Kidney epithelial cell (primary cell): ENCODE data around the gene MYOCD. TPM values are rescaled to one million over a fixed set of nuclear protein-coding genes. Genes with fewer than 3 reads are reported as not detected.

Source experiments
- DNase-seq: peaks from one replicate; pipeline ENCODE4 v3.0.0-alpha.2; 2010; ENCODE audit warnings: low read depth
- H3K27me3 ChIP-seq: 2 replicates; pipeline ENCODE4 v1.6.0; 2011; ENCODE audit warnings: low read length; ENCODE audit not compliant: control insufficient read depth, insufficient read depth
- H3K36me3 ChIP-seq: 2 replicates; pipeline ENCODE4 v1.5.1; 2011; ENCODE audit warnings: low read length; ENCODE audit not compliant: control insufficient read depth, insufficient read depth
- H3K4me3 ChIP-seq: 2 replicates; pipeline ENCODE4 v1.5.1; 2011; ENCODE audit warnings: low read depth, mild to moderate bottlenecking, control low read depth, low read length
- total RNA-seq: library from RNA; depleted of rRNA; stranded (reverse); fragments of >200 nt; gene quantifications from 2 replicates; pipeline ENCODE4 v1.2.3, GENCODE V29; 2015
- TF ChIP-seq, protein P1 (sequence below): IDR thresholded peaks from 2 replicates; pipeline ENCODE4 v1.5.1; 2011; ENCODE audit warnings: mild to moderate bottlenecking, moderate library complexity, low read length, control low read depth, inconsistent platforms; ENCODE audit not compliant: insufficient read depth, poor library complexity, severe bottlenecking

Gene MYOCD
- total RNA-seq, 1 donor from 2014 or later, result 2.1 TPM

DNA sequence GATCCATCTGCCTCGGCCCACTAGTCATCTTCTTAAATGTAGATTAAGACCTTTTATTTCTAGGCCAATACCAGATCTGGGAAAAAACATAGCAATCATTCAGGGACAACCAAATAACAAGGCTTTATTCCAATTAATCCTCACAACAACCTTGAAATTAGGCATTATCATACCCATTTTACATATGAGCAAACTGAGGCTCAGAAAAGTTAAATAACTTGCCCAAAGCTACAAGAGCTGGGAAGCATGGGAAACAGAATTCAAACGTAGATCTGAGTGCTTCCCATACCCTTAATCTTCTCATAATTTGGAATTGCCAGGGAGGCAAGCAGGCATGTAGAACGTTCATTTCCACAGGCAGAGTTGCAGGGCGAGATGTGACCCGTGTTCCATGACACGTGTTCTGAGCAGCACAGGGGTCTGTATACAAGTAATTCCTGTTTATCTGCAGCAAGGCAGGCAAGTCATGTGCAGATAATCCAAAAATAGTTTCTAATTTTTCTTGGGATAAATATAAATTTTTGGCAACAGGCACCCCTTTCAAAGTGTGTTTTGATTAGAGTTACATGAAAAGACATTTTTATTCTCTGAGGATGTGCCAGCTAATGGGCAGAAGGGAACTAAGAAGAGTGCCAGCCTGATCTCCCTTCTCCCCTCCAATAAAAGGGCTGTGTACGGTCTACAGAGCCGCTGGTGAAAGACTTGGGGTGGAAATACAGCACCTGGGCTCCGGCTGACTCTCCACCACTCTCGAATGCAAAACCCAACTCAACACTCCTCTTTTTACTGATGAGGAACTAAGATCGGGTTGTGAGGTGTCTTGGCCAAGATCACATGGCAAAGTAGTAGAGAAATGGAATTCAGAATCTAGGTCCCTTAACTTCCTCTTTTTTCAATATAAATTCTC lies 27.7 kb upstream of the MYOCD start:
- H3K36me3 ChIP-seq, result no peaks in the 10 kb centered on the region
- TF ChIP-seq, protein P1, sequence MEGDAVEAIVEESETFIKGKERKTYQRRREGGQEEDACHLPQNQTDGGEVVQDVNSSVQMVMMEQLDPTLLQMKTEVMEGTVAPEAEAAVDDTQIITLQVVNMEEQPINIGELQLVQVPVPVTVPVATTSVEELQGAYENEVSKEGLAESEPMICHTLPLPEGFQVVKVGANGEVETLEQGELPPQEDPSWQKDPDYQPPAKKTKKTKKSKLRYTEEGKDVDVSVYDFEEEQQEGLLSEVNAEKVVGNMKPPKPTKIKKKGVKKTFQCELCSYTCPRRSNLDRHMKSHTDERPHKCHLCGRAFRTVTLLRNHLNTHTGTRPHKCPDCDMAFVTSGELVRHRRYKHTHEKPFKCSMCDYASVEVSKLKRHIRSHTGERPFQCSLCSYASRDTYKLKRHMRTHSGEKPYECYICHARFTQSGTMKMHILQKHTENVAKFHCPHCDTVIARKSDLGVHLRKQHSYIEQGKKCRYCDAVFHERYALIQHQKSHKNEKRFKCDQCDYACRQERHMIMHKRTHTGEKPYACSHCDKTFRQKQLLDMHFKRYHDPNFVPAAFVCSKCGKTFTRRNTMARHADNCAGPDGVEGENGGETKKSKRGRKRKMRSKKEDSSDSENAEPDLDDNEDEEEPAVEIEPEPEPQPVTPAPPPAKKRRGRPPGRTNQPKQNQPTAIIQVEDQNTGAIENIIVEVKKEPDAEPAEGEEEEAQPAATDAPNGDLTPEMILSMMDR, result no peak
- H3K4me3 ChIP-seq, result no peak overlapping the region
- no peaks in the 10 kb centered on the region for H3K27me3 ChIP-seq
- no peak for DNase-seq

DNA sequence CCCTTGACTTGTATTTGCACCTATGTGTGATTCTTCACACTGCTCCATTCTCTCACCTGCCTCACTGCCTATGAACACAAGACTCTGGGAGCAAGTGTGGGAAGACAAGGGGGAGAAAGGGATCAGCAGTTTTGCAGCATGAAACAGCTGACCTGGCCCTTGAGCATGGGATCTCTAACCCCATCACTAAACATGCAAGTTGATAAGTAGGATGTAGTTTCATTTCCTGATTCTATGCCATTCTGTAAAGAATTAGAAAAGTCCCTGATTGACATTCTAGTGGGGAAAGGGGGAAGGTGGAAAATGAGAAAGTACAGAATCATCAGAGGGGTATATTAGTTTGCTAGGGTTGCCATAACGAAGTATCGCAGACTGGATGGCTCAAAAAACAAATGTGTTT lies 25.3 kb upstream of the MYOCD start:
- TF ChIP-seq, protein P1, result no peak
- DNase-seq, result no peak
- Histone ChIP-seq H3K27me3 (no peaks in the 10 kb centered on the region), H3K4me3 (no peak overlapping the region), H3K36me3 (no peaks in the 10 kb centered on the region)

DNA sequence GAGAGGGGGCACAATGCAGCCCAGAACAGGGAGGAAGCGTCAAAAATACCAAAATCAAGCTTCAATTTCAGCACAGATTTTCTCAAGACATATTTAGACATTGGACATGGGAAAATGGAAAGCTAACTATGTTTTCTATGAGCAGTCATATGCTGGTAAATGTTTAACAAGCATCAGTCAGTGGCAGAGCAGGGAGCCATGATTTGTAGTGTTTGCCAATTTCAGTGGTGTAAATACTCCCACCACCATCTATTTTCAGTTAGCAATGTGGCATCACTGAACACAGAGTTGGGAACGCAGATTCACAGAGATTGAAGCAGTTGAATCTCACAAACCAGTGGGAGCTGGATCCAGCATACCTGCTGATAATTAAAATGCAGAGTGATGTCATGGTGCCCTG lies 24.6 kb upstream of the MYOCD start:
- Histone ChIP-seq H3K27me3 (no peaks in the 10 kb centered on the region), H3K36me3 (no peaks in the 10 kb centered on the region), H3K4me3 (no peak overlapping the region)
- DNase-seq, result no peak
- TF ChIP-seq, protein P1, result no peak

DNA sequence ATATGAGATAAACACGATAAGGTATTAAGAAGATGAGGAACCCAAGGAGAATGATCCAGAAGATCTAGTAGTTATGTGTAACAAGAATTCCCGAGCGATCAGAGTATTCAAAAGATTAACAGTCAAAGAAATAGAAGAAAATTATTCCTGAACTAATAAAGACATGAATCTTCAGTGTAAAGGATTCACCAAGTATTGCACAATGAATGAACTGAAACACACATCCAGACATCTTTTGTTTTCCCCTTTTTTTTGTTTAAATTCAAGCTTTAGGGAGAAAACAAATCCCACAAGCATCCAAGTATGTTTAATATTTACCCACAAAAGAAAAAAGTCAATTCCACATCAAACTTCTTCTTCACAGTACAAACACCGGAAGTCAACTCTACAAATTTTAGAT lies 23.7 kb upstream of the MYOCD start:
- no peak for DNase-seq
- Histone ChIP-seq H3K36me3 (no peaks in the 10 kb centered on the region), H3K4me3 (no peak overlapping the region), H3K27me3 (no peaks in the 10 kb centered on the region)
- TF ChIP-seq, protein P1, result no peak

DNA sequence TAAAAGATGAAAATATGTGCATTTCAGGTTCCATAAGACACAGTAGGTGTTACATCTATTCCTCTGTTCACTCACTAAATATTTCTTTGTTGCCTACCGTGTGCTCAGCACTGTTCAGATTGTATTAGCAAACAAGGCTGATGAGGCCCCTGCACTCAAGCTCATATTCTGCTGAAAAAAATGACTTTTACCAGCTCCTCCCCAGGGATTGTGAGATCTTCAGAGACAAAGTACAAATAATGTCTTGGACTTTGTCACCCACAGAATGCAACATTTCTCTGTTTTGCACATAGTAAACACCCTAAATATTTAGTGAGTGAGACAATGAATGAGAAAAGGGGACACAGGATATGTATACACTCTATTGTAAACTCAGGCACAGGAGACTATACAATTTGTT lies 21.9 kb upstream of the MYOCD start:
- DNase-seq, result no peak
- TF ChIP-seq, protein P1, result no peak
- no peak overlapping the region for H3K4me3 ChIP-seq
- no peaks in the 10 kb centered on the region for H3K36me3 ChIP-seq
- H3K27me3 ChIP-seq, result no peaks in the 10 kb centered on the region

DNA sequence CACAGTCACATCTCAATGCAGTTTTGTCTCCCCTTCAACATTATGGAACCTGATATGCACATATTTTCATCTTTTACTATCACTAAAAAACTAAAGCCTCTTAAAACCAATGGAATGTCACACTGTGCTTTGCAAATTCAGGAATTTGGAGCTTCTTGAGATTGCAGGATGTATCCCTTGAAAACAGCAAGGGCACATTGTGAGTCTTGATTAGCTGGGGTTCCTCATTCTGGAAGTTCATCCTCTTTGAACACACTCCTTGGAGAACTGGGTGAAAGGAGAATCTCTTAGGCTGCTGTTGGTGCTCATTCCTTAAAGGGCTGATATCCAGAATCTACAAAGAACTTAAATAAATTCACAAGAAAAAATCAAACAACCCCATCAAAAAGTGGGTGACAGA lies 21.1 kb upstream of the MYOCD start:
- H3K27me3 ChIP-seq, result no peaks in the 10 kb centered on the region
- DNase-seq, result no peak
- no peaks in the 10 kb centered on the region for H3K36me3 ChIP-seq
- TF ChIP-seq, protein P1, result no peak
- H3K4me3 ChIP-seq, result no peak overlapping the region
